ENCODE measurements around the gene EGFLAM. TPM values are rescaled to one million over a fixed set of nuclear protein-coding genes. Genes with fewer than 3 reads are reported as not detected.

EGFLAM gene
- total RNA-seq, 1 experiment from 2014 or later, result 0.33 TPM

DNA sequence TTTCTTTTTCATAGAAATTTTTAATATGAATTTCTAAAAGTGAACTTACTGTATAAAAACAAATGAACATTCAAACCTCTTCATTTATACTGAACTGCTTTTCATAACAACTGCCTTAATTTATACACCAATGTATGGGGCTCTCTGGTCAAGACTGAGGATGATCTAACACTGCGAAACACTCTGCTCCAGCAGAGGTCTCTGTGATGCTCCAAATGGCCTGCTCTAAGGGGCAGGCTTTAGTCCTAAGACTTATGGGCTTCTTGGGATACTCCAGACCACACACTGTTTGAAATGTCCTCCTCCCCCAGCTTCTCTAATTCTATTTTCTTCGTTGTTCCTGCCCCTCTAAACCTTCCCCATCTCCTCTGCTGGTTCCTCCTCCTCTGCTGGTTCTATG, 239.6 kb downstream of the EGFLAM start:
- no peak overlapping the region for H3K27ac Mint-ChIP-seq
- no peak overlapping the region for H2BK20ac ChIP-seq (ENCODE audit: low read depth, low read length, poor library complexity, severe bottlenecking)
- H2BK120ac ChIP-seq (ENCODE audit: low read depth, low read length, poor library complexity, severe bottlenecking), result no peak overlapping the region
- TF ChIP-seq, protein P1, sequence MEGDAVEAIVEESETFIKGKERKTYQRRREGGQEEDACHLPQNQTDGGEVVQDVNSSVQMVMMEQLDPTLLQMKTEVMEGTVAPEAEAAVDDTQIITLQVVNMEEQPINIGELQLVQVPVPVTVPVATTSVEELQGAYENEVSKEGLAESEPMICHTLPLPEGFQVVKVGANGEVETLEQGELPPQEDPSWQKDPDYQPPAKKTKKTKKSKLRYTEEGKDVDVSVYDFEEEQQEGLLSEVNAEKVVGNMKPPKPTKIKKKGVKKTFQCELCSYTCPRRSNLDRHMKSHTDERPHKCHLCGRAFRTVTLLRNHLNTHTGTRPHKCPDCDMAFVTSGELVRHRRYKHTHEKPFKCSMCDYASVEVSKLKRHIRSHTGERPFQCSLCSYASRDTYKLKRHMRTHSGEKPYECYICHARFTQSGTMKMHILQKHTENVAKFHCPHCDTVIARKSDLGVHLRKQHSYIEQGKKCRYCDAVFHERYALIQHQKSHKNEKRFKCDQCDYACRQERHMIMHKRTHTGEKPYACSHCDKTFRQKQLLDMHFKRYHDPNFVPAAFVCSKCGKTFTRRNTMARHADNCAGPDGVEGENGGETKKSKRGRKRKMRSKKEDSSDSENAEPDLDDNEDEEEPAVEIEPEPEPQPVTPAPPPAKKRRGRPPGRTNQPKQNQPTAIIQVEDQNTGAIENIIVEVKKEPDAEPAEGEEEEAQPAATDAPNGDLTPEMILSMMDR (conservative IDR thresholded peaks at IDR 0.05), result peak; percentile 40; the same call in 2 of the 3 replicates
- H2BK5ac ChIP-seq (ENCODE audit: insufficient read length, low read length), result no peak overlapping the region
- H3K27me3 Mint-ChIP-seq (ENCODE audit: low read depth), result no peaks in the 10 kb centered on the region
- H4K8ac ChIP-seq (replicated peaks; ENCODE audit: insufficient read length, low read depth, low read length), result no peak overlapping the region
- H3K18ac ChIP-seq (ENCODE audit: insufficient read length, low read depth, low read length), result no peak overlapping the region
- H3K4ac ChIP-seq (ENCODE audit: low read depth, low read length), result no peak overlapping the region
- no peak overlapping the region for H3K14ac ChIP-seq (ENCODE audit: insufficient read depth, low read length)
- no peaks in the 10 kb centered on the region for H3K79me1 ChIP-seq (ENCODE audit: insufficient read depth, low read depth, low read length, poor library complexity, severe bottlenecking)
- H3T11ph ChIP-seq (ENCODE audit: low read length), result no peak overlapping the region
- no peak for DNase-seq
- H3K9me3 ChIP-seq (ENCODE audit: control insufficient read depth, low read depth, low read length), result no peaks in the 10 kb centered on the region
- H3K9ac ChIP-seq (ENCODE audit: extremely low read depth, insufficient read length, low read length), result no peak overlapping the region
- H2BK15ac ChIP-seq (ENCODE audit: low read depth, low read length), result no peak overlapping the region
- no peaks in the 10 kb centered on the region for H3K27me3 ChIP-seq (ENCODE audit: insufficient read depth, low read length)
- no peak overlapping the region for H2AFZ ChIP-seq (ENCODE audit: low read length)
- H4K5ac ChIP-seq (ENCODE audit: insufficient read length, low read depth, low read length), result no peak overlapping the region
- no peak overlapping the region for H4K91ac ChIP-seq (ENCODE audit: insufficient read length, low read depth, low read length)
- peaks cover 0 to 3% (median 0%) of the 10 kb centered on the region in 3 experiments; a peak in 2 of 7 replicates for H3K36me3 Mint-ChIP-seq (ENCODE audit: insufficient read depth in 1 of 3, low read depth in 3 of 3)
- no peak overlapping the region for H2BK12ac ChIP-seq (ENCODE audit: insufficient read length, low read depth, low read length)
- no peak overlapping the region for H3K4me2 ChIP-seq (ENCODE audit: insufficient read depth, insufficient read length, low read length)
- H3K4me3 Mint-ChIP-seq, result no peak overlapping the region
- peaks cover 2 to 5% of the 10 kb centered on the region in 2 experiments; a peak in 1 of 4 replicates for H3K4me1 Mint-ChIP-seq
- H3K23me2 ChIP-seq (ENCODE audit: insufficient read length, low read depth, low read length, poor library complexity, severe bottlenecking), result no peaks in the 10 kb centered on the region
- no peaks in the 10 kb centered on the region for H3K79me2 ChIP-seq (ENCODE audit: insufficient read depth, low read length)
- H3K9me3 Mint-ChIP-seq, result no peaks in the 10 kb centered on the region
- no CpG with 5 or more reads among the region's 2 CpGs for WGBS (ENCODE audit: extremely low coverage, insufficient read length, low lambda C conversion rate)
- H3K27ac ChIP-seq (ENCODE audit: insufficient read length, low read depth, low read length), result no peak overlapping the region
- H2AK5ac ChIP-seq (ENCODE audit: insufficient read length, low read length), result no peak overlapping the region
- no peak overlapping the region for H3K56ac ChIP-seq (ENCODE audit: insufficient read length, low read depth, low read length)
- H3K23ac ChIP-seq (ENCODE audit: insufficient read length, low read depth, low read length), result no peak overlapping the region
- H3K4me1 ChIP-seq (ENCODE audit: insufficient read depth, low read length), result no peaks in the 10 kb centered on the region; the same call in 1 of the 2 replicates
- no peaks in the 10 kb centered on the region for H4K20me1 ChIP-seq (ENCODE audit: control insufficient read depth, insufficient read depth, insufficient read length)
